ENCODE results near the gene TRAPPC4. TPM values are rescaled to one million over a fixed set of nuclear protein-coding genes. Genes with fewer than 3 reads are reported as not detected.

Gene TRAPPC4
- total and polyA plus RNA-seq, 2 donors = 60.4 to 75.9 TPM

DNA sequence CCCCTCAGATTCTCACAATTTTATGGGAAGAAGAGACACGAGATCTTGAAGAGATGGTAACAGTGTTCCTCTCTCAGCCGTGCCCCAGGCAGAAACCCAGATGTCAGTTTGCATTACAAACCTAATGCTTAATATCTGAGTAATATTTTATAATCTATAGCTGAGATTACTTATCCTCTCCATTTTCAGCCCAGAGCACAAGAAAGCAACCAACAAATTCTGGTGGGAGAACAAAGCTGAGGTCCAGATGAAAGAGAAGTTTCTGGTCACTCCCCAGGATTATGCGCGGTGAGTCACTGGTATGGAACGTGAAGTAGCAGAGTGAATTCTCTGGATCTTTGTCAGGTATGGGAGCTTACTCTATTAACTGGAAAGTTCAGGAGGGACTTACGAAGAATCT is 19.7 kb upstream of the TRAPPC4 start:
- H3K9me3 ChIP-seq (ENCODE audit: control insufficient read depth in 2 of 2, insufficient read depth in 1 of 2, low read length in 1 of 2) = no peaks in the 10 kb centered on the region
- no peaks in the 10 kb centered on the region for H3K27me3 ChIP-seq (ENCODE audit: control insufficient read depth in 2 of 2, insufficient read depth in 1 of 2, low read length in 1 of 2)
- H3K4me3 ChIP-seq (ENCODE audit: low read length in 2 of 2) = peak overlapping the region; percentile 83 to 86
- peaks cover 12 to 22% of the 10 kb centered on the region in 2 donors for H3K4me1 ChIP-seq (ENCODE audit: control insufficient read depth in 2 of 2, insufficient read depth in 2 of 2, low read length in 2 of 2)
- H3K36me3 ChIP-seq (ENCODE audit: control insufficient read depth in 2 of 2, insufficient read depth in 2 of 2, low read length in 1 of 2) = peaks cover 19 to 25% of the 10 kb centered on the region in 2 donors
- peak overlapping the region in 1 of 2 donors; percentile 31 for H3K27ac ChIP-seq (ENCODE audit: low read depth in 1 of 2, low read length in 1 of 2)
- no peak for DNase-seq (ENCODE audit: low read depth in 6 of 9, low spot score in 9 of 9)
- WGBS = 89% methylated on average over 6 of the region's 6 CpGs

DNA sequence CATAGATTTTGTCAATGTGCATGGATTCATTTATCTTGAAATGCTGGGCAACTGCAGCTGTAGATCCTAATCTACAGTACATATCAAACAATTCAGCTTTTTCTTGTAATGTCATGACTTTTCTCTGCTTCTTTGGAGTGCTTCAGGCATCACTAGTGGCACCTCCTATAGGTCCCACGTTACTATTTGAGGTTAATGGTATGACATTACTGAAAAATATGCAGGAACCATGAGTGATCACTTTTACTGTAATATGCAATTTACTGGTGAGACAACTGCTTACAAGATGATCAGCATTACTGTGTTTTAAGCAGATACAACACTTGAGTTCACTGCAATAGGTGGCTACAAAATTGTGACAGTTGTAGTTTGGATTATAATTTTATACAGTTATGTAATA is 17.7 kb upstream of the TRAPPC4 start:
- Histone ChIP-seq H3K36me3 (ENCODE audit: control insufficient read depth in 2 of 2, insufficient read depth in 2 of 2, low read length in 1 of 2) (peaks cover 30 to 34% of the 10 kb centered on the region in 2 donors), H3K4me3 (ENCODE audit: low read length in 2 of 2) (no peak overlapping the region), H3K27me3 (ENCODE audit: control insufficient read depth in 2 of 2, insufficient read depth in 1 of 2, low read length in 1 of 2) (no peaks in the 10 kb centered on the region), H3K27ac (ENCODE audit: low read depth in 1 of 2, low read length in 1 of 2) (no peak overlapping the region), H3K4me1 (ENCODE audit: control insufficient read depth in 2 of 2, insufficient read depth in 2 of 2, low read length in 2 of 2) (peaks cover 12 to 22% of the 10 kb centered on the region in 2 donors), H3K9me3 (ENCODE audit: control insufficient read depth in 2 of 2, insufficient read depth in 1 of 2, low read length in 1 of 2) (no peaks in the 10 kb centered on the region)
- WGBS = 97% methylated on average over 1 of the region's 1 CpG
- DNase-seq (ENCODE audit: low read depth in 6 of 9, low spot score in 9 of 9) = no peak

- Histone ChIP-seq H3K27ac (ENCODE audit: low read depth in 1 of 2, low read length in 1 of 2) (no peak overlapping the region), H3K27me3 (ENCODE audit: control insufficient read depth in 2 of 2, insufficient read depth in 1 of 2, low read length in 1 of 2) (no peaks in the 10 kb centered on the region), H3K4me1 (ENCODE audit: control insufficient read depth in 2 of 2, insufficient read depth in 2 of 2, low read length in 2 of 2) (no peaks in the 10 kb centered on the region), H3K4me3 (ENCODE audit: low read length in 2 of 2) (no peak overlapping the region), H3K36me3 (ENCODE audit: control insufficient read depth in 2 of 2, insufficient read depth in 2 of 2, low read length in 1 of 2) (peaks cover 51 to 58% of the 10 kb centered on the region in 2 donors), H3K9me3 (ENCODE audit: control insufficient read depth in 2 of 2, insufficient read depth in 1 of 2, low read length in 1 of 2) (no peaks in the 10 kb centered on the region)
- DNase-seq (ENCODE audit: low read depth in 6 of 9, low spot score in 9 of 9) = no peak
- 94% methylated on average over 4 of the region's 4 CpGs for WGBS
These were observed 11.9 kb upstream of the TRAPPC4 start for GRCh38 chr11:119006656-119007055.

DNA sequence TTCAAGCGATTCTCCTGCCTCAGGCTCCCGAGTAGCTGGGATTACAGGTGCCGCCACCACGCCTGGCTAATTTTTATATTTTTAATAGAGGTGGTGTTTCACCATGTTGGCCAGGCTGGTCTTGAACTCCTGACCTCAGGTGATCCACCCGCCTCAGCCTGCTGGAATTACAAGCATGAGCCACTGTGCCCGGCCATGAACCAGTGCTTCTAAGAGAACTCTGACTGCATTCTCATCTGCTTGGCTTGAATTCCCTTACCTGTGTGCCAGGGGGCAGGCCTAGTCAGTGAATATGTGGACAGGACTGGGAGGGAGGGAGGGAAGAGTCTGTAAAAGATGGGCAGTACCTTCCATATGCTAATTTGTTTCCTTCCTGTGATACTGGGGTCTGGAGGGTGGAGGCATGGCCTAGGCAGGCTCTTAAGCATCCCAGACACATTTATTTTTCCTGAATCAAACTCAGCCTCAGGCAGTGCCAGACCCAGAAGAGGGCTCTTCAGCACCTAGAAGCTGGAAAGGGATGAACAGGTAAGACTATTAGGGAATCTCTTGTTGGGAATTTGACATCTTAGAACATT is 7.0 kb upstream of the TRAPPC4 start:
- DNase-seq (ENCODE audit: low read depth in 6 of 9, low spot score in 9 of 9) = no peak
- Histone ChIP-seq H3K9me3 (ENCODE audit: control insufficient read depth in 2 of 2, insufficient read depth in 1 of 2, low read length in 1 of 2) (no peaks in the 10 kb centered on the region), H3K4me3 (ENCODE audit: low read length in 2 of 2) (no peak overlapping the region), H3K27me3 (ENCODE audit: control insufficient read depth in 2 of 2, insufficient read depth in 1 of 2, low read length in 1 of 2) (no peaks in the 10 kb centered on the region), H3K36me3 (ENCODE audit: control insufficient read depth in 2 of 2, insufficient read depth in 2 of 2, low read length in 1 of 2) (peaks cover 73 to 76% of the 10 kb centered on the region in 2 donors), H3K27ac (ENCODE audit: low read depth in 1 of 2, low read length in 1 of 2) (no peak overlapping the region), H3K4me1 (ENCODE audit: control insufficient read depth in 2 of 2, insufficient read depth in 2 of 2, low read length in 2 of 2) (peaks cover 3 to 5% of the 10 kb centered on the region in 2 donors)
- 98% methylated on average over 6 of the region's 6 CpGs for WGBS

GRCh38 chr11:119012629-119013170 is 5.9 kb upstream of the TRAPPC4 start:
- 98% methylated on average over 3 of the region's 3 CpGs for WGBS
- peaks cover 10 to 11% of the 10 kb centered on the region in 2 donors for H3K4me1 ChIP-seq (ENCODE audit: control insufficient read depth in 2 of 2, insufficient read depth in 2 of 2, low read length in 2 of 2)
- H3K27ac ChIP-seq (ENCODE audit: low read depth in 1 of 2, low read length in 1 of 2) = no peak overlapping the region
- no peak overlapping the region for H3K4me3 ChIP-seq (ENCODE audit: low read length in 2 of 2)
- peaks cover 63 to 70% of the 10 kb centered on the region in 2 donors for H3K36me3 ChIP-seq (ENCODE audit: control insufficient read depth in 2 of 2, insufficient read depth in 2 of 2, low read length in 1 of 2)
- H3K9me3 ChIP-seq (ENCODE audit: control insufficient read depth in 2 of 2, insufficient read depth in 1 of 2, low read length in 1 of 2) = no peaks in the 10 kb centered on the region
- no peaks in the 10 kb centered on the region for H3K27me3 ChIP-seq (ENCODE audit: control insufficient read depth in 2 of 2, insufficient read depth in 1 of 2, low read length in 1 of 2)
- DNase-seq (ENCODE audit: low read depth in 6 of 9, low spot score in 9 of 9) = no peak

- Histone ChIP-seq H3K4me1 (ENCODE audit: control insufficient read depth in 2 of 2, insufficient read depth in 2 of 2, low read length in 2 of 2) (peaks cover 10 to 16% of the 10 kb centered on the region in 2 donors), H3K36me3 (ENCODE audit: control insufficient read depth in 2 of 2, insufficient read depth in 2 of 2, low read length in 1 of 2) (peaks cover 59 to 67% of the 10 kb centered on the region in 2 donors), H3K27me3 (ENCODE audit: control insufficient read depth in 2 of 2, insufficient read depth in 1 of 2, low read length in 1 of 2) (no peaks in the 10 kb centered on the region), H3K9me3 (ENCODE audit: control insufficient read depth in 2 of 2, insufficient read depth in 1 of 2, low read length in 1 of 2) (peaks cover 0 to 6% of the 10 kb centered on the region in 2 donors), H3K4me3 (ENCODE audit: low read length in 2 of 2) (no peak overlapping the region), H3K27ac (ENCODE audit: low read depth in 1 of 2, low read length in 1 of 2) (no peak overlapping the region)
- DNase-seq (ENCODE audit: low read depth in 6 of 9, low spot score in 9 of 9) = no peak
- 98% methylated on average over 17 of the region's 17 CpGs for WGBS
These were observed 4.2 kb upstream of the TRAPPC4 start for GRCh38 chr11:119014209-119014924.

GRCh38 chr11:119015054-119015611 is 3.4 kb upstream of the TRAPPC4 start:
- no peak for DNase-seq (ENCODE audit: low read depth in 6 of 9, low spot score in 9 of 9)

DNA sequence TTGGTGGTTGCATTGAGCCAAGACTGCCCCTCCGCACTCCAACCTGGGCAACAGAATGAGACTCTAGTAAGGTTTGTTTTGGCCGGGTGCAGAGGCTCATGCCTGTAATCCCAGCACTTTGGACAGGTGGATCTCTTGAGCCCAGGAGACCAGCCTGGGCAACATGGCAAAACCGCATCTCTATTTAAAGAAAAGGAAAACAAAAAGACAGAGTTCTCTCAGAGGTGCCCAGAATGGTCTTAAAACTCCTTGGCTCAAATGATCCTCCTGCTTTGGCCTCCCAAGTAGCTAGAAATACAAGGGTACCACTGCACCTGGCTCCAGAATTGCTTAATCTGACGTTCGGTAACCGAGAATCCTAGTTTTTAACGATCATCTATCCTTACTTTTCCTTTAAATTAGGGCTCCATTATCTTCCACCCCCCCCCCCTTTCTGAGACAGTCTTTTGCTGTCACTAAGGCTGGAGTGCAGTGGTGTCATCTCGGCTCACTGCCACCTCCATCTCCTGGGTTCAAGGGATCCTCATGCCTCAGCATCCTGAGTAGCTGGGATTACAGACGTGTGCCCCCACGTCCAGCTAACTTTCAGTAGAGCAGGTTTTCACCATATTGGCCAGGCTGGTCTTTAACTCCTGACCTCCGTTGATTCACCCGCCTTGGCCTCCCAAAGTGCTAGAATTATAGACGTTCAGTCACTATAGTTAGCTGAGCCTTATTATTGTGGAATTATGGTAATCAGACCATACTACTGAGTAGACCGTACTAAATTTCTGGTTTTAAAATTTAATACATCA is 2.2 kb upstream of the TRAPPC4 start:
- no peak for DNase-seq (ENCODE audit: low read depth in 6 of 9, low spot score in 9 of 9)
- no peak overlapping the region for H3K4me3 ChIP-seq (ENCODE audit: low read length in 2 of 2)
- WGBS = 95% methylated on average over 14 of the region's 14 CpGs
- peaks cover 0 to 6% of the 10 kb centered on the region in 2 donors for H3K9me3 ChIP-seq (ENCODE audit: control insufficient read depth in 2 of 2, insufficient read depth in 1 of 2, low read length in 1 of 2)
- H3K36me3 ChIP-seq (ENCODE audit: control insufficient read depth in 2 of 2, insufficient read depth in 2 of 2, low read length in 1 of 2) = peaks cover 46 to 55% of the 10 kb centered on the region in 2 donors
- H3K27ac ChIP-seq (ENCODE audit: low read depth in 1 of 2, low read length in 1 of 2) = no peak overlapping the region
- peaks cover 18 to 29% of the 10 kb centered on the region in 2 donors for H3K4me1 ChIP-seq (ENCODE audit: control insufficient read depth in 2 of 2, insufficient read depth in 2 of 2, low read length in 2 of 2)
- H3K27me3 ChIP-seq (ENCODE audit: control insufficient read depth in 2 of 2, insufficient read depth in 1 of 2, low read length in 1 of 2) = no peaks in the 10 kb centered on the region

More at GRCh38 chr11:119015054-119015611, 3.4 kb upstream of the TRAPPC4 start:
- Histone ChIP-seq H3K27ac (ENCODE audit: low read depth in 1 of 2, low read length in 1 of 2) (no peak overlapping the region), H3K36me3 (ENCODE audit: control insufficient read depth in 2 of 2, insufficient read depth in 2 of 2, low read length in 1 of 2) (peaks cover 52 to 62% of the 10 kb centered on the region in 2 donors), H3K4me3 (ENCODE audit: low read length in 2 of 2) (no peak overlapping the region), H3K4me1 (ENCODE audit: control insufficient read depth in 2 of 2, insufficient read depth in 2 of 2, low read length in 2 of 2) (peaks cover 15 to 24% of the 10 kb centered on the region in 2 donors), H3K9me3 (ENCODE audit: control insufficient read depth in 2 of 2, insufficient read depth in 1 of 2, low read length in 1 of 2) (peaks cover 0 to 6% of the 10 kb centered on the region in 2 donors), H3K27me3 (ENCODE audit: control insufficient read depth in 2 of 2, insufficient read depth in 1 of 2, low read length in 1 of 2) (no peaks in the 10 kb centered on the region)
- WGBS = 93% methylated on average over 8 of the region's 8 CpGs
